DOHH2 (cell line): ENCODE data around the gene NMT2.

Experiments
- H3F3A ChIP-seq: fragments of 200-600 bp; sonication (generic), shearing (Covaris generic); 2 replicates; pipeline ENCODE4 v1.6.0; 2016; ENCODE audit warnings: antibody characterized with exemption, mild to moderate bottlenecking; ENCODE audit not compliant: control insufficient read depth, insufficient read depth
- H3K27ac ChIP-seq: fragments of 200-600 bp; sonication (generic); 2 replicates; pipeline ENCODE4 v1.5.1; 2014; ENCODE audit warnings: low read depth, mild to moderate bottlenecking, low read length, moderate library complexity
- H3K27me3 ChIP-seq: fragments of 200-600 bp; sonication (generic); 2 replicates; pipeline ENCODE4 v1.6.1; 2014; ENCODE audit warnings: mild to moderate bottlenecking, low read length, mixed read lengths; ENCODE audit not compliant: control insufficient read depth
- H3K36me3 ChIP-seq: fragments of 200-600 bp; sonication (generic); 2 replicates; pipeline ENCODE4 v1.6.1; 2014; ENCODE audit warnings: mild to moderate bottlenecking, low read length, moderate library complexity, mixed read lengths; ENCODE audit not compliant: control insufficient read depth
- H3K4me1 ChIP-seq: fragments of 200-600 bp; sonication (generic); 2 replicates; pipeline ENCODE4 v1.6.1; 2014; ENCODE audit warnings: mild to moderate bottlenecking, low read length, mixed read lengths; ENCODE audit not compliant: control insufficient read depth
- H3K4me2 ChIP-seq: fragments of 200-600 bp; sonication (generic); 2 replicates; pipeline ENCODE4 v1.6.0; 2014; ENCODE audit warnings: mild to moderate bottlenecking, low read length, moderate library complexity
- H3K4me3 ChIP-seq: fragments of 200-600 bp; sonication (generic); 2 replicates; pipeline ENCODE4 v1.5.1; 2014; ENCODE audit warnings: mild to moderate bottlenecking, low read length, mixed read lengths
- H3K79me2 ChIP-seq: fragments of 200-600 bp; sonication (generic); 2 replicates; pipeline ENCODE4 v1.6.1; 2014; ENCODE audit warnings: mild to moderate bottlenecking, low read length, mixed read lengths; ENCODE audit not compliant: control insufficient read depth
- H3K9me2 ChIP-seq: fragments of 200-600 bp; sonication (generic); replicated peaks from 2 replicates; pipeline ENCODE4 v1.6.1; 2014; ENCODE audit warnings: mild to moderate bottlenecking, low read length, mixed read lengths; ENCODE audit not compliant: control insufficient read depth
- H3K9me3 ChIP-seq: fragments of 200-600 bp; sonication (generic); 2 replicates; pipeline ENCODE4 v1.6.1; 2014; ENCODE audit warnings: antibody characterized with exemption, low read length, mixed read lengths; ENCODE audit not compliant: control insufficient read depth, insufficient read depth
- H4K20me1 ChIP-seq: fragments of 200-600 bp; sonication (generic); 2 replicates; pipeline ENCODE4 v1.6.0; 2014; ENCODE audit warnings: low read depth, mild to moderate bottlenecking, antibody characterized with exemption, low read length, moderate library complexity; ENCODE audit not compliant: control insufficient read depth, insufficient read depth
- CTCF ChIP-seq: fragments of 200-600 bp; sonication (generic); IDR thresholded peaks from one replicate; pipeline ENCODE4 v1.5.1; 2014; ENCODE audit warnings: antibody characterized with exemption, mild to moderate bottlenecking, low read depth, low read length; ENCODE audit not compliant: poor library complexity, severe bottlenecking
- EZH2phosphoT487 ChIP-seq: fragments of 200-600 bp; sonication (generic); IDR thresholded peaks from 2 replicates; pipeline ENCODE4 v1.6.1; 2017; ENCODE audit warnings: borderline replicate concordance, mild to moderate bottlenecking, antibody characterized with exemption, low read length, moderate library complexity, mixed read lengths

Gene NMT2

GRCh38 chr10:15118615-15119014 lies 49.9 kb downstream of the NMT2 start:
- H3K79me2 ChIP-seq, result no peaks in the 10 kb centered on the region
- H4K20me1 ChIP-seq, result no peaks in the 10 kb centered on the region
- H3F3A ChIP-seq, result no peaks in the 10 kb centered on the region
- no peaks in the 10 kb centered on the region for H3K4me1 ChIP-seq
- H3K27ac ChIP-seq, result no peak overlapping the region
- H3K27me3 ChIP-seq, result no peaks in the 10 kb centered on the region
- no peak overlapping the region for H3K4me3 ChIP-seq
- no peaks in the 10 kb centered on the region for H3K36me3 ChIP-seq
- no peaks in the 10 kb centered on the region for H3K9me3 ChIP-seq
- TF ChIP-seq EZH2phosphoT487 (no peak), CTCF (no peak)
- H3K9me2 ChIP-seq, result no peaks in the 10 kb centered on the region
- H3K4me2 ChIP-seq, result no peak overlapping the region

- TF ChIP-seq EZH2phosphoT487 (no peak), CTCF (no peak)
- no peaks in the 10 kb centered on the region for H3F3A ChIP-seq
- no peaks in the 10 kb centered on the region for H3K9me2 ChIP-seq
- H3K4me3 ChIP-seq, result no peak overlapping the region
- no peak overlapping the region for H3K27ac ChIP-seq
- no peaks in the 10 kb centered on the region for H3K4me1 ChIP-seq
- H3K9me3 ChIP-seq, result no peaks in the 10 kb centered on the region
- no peaks in the 10 kb centered on the region for H3K27me3 ChIP-seq
- H3K36me3 ChIP-seq, result no peaks in the 10 kb centered on the region
- no peak overlapping the region for H3K4me2 ChIP-seq
- H4K20me1 ChIP-seq, result no peaks in the 10 kb centered on the region
- no peaks in the 10 kb centered on the region for H3K79me2 ChIP-seq
Observed at GRCh38 chr10:15116225-15116624, 52.3 kb downstream of the NMT2 start.

- Histone ChIP-seq H3K9me3 (no peaks in the 10 kb centered on the region), H3K27me3 (no peaks in the 10 kb centered on the region), H3K4me1 (no peaks in the 10 kb centered on the region), H3K4me2 (no peak overlapping the region), H3K27ac (no peak overlapping the region), H3F3A (no peaks in the 10 kb centered on the region), H3K9me2 (no peaks in the 10 kb centered on the region), H3K79me2 (no peaks in the 10 kb centered on the region), H3K36me3 (no peaks in the 10 kb centered on the region), H4K20me1 (no peaks in the 10 kb centered on the region), H3K4me3 (no peak overlapping the region)
- no peak for TF ChIP-seq CTCF
- no peak for TF ChIP-seq EZH2phosphoT487
Observed at GRCh38 chr10:15113766-15114165, 54.7 kb downstream of the NMT2 start.

- H3K4me2 ChIP-seq, result no peak overlapping the region
- no peak overlapping the region for H3K4me3 ChIP-seq
- no peaks in the 10 kb centered on the region for H3F3A ChIP-seq
- no peaks in the 10 kb centered on the region for H3K27me3 ChIP-seq
- H3K4me1 ChIP-seq, result no peaks in the 10 kb centered on the region
- H3K36me3 ChIP-seq, result no peaks in the 10 kb centered on the region
- TF ChIP-seq CTCF (no peak), EZH2phosphoT487 (no peak)
- no peaks in the 10 kb centered on the region for H3K9me3 ChIP-seq
- no peaks in the 10 kb centered on the region for H4K20me1 ChIP-seq
- no peak overlapping the region for H3K27ac ChIP-seq
- H3K9me2 ChIP-seq, result no peaks in the 10 kb centered on the region
- H3K79me2 ChIP-seq, result no peaks in the 10 kb centered on the region
Observed at GRCh38 chr10:15112657-15113056, 55.8 kb downstream of the NMT2 start.
